SK-N-MC (cell line): ENCODE measurements around the gene PTPRN2.

Source experiments
- EZH2 ChIP-seq: fragments of 200-600 bp; sonication (generic); IDR thresholded peaks from one replicate; pipeline ENCODE4 v1.6.1; 2017; ENCODE audit warnings: antibody characterized with exemption
- FOXP2 ChIP-seq: optimal IDR thresholded peaks from 2 replicates; pipeline ENCODE3; 2011; ENCODE audit warnings: mild to moderate bottlenecking, moderate library complexity; ENCODE audit not compliant: insufficient read depth; ENCODE audit errors: extremely low read length, control extremely low read depth
- POLR2AphosphoS5 ChIP-seq: IDR thresholded peaks from 2 replicates; pipeline ENCODE4 v1.6.1; 2012; ENCODE audit warnings: mild to moderate bottlenecking, low read depth, low read length, borderline replicate concordance

GRCh38 chr7:157926521-157927150 lies 661.0 kb downstream of the PTPRN2 start:
- no peak for TF ChIP-seq POLR2AphosphoS5
- TF ChIP-seq EZH2: no peak
- no peak for TF ChIP-seq FOXP2
